ENCODE data around the gene SMAD7. TPM values are rescaled to one million over a fixed set of nuclear protein-coding genes. Genes with fewer than 3 reads are reported as not detected.

Gene SMAD7
- total RNA-seq, 4 donors from 2014 or later = 19.4 to 77.6 (median 30.0) TPM

GRCh38 chr18:48957136-48957535, 6.4 kb upstream of the SMAD7 start:
- TF ChIP-seq CTCF (IDR thresholded peaks at IDR 0.05; ENCODE audit: low read depth) = no peak

- no peak for TF ChIP-seq CTCF (IDR thresholded peaks at IDR 0.05; ENCODE audit: low read depth)
Measured at GRCh38 chr18:48956356-48956755, 5.6 kb upstream of the SMAD7 start.

- no peak for TF ChIP-seq CTCF (IDR thresholded peaks at IDR 0.05; ENCODE audit: low read depth)
Measured at GRCh38 chr18:48955830-48956261, 5.1 kb upstream of the SMAD7 start.

GRCh38 chr18:48954886-48955819, 4.4 kb upstream of the SMAD7 start:
- no peak for TF ChIP-seq CTCF (IDR thresholded peaks at IDR 0.05; ENCODE audit: low read depth)

- no peak for TF ChIP-seq CTCF (IDR thresholded peaks at IDR 0.05; ENCODE audit: low read depth)
Measured at GRCh38 chr18:48953104-48953706, 2.4 kb upstream of the SMAD7 start.

- no peak for TF ChIP-seq CTCF (IDR thresholded peaks at IDR 0.05; ENCODE audit: low read depth)
Measured at GRCh38 chr18:48952287-48953103, 1.7 kb upstream of the SMAD7 start.

All from subcutaneous adipose tissue (tissue), 4 donors.